Measurements from ENCODE around the gene CEP135. TPM values are rescaled to one million over a fixed set of nuclear protein-coding genes. Genes with fewer than 3 reads are reported as not detected.
A peak's percentile ranks its signal among the peaks of the same experiment; 100 is the strongest.

CEP135 gene
- polyA plus RNA-seq, 2 donors, result 1.5 to 1.9 TPM

- H3K4me3 ChIP-seq (ENCODE audit: low read depth in 1 of 2, low read length in 2 of 2), result no peak overlapping the region
- H3K36me3 ChIP-seq (ENCODE audit: control insufficient read depth in 2 of 2, insufficient read depth in 2 of 2, low read length in 1 of 2), result no peaks in the 10 kb centered on the region
- no peaks in the 10 kb centered on the region for H3K4me1 ChIP-seq (ENCODE audit: control insufficient read depth in 2 of 2, insufficient read depth in 2 of 2, low read length in 1 of 2)
- no peaks in the 10 kb centered on the region for H3K27me3 ChIP-seq (ENCODE audit: control insufficient read depth in 1 of 2, insufficient read depth in 2 of 2, low read length in 2 of 2)
- 92 to 94% methylated on average over 1 of the region's 1 CpG for WGBS, 2 donors
- H3K9me3 ChIP-seq (ENCODE audit: control insufficient read depth in 2 of 2, insufficient read depth in 1 of 2, low read depth in 1 of 2, low read length in 1 of 2), result no peaks in the 10 kb centered on the region
- no peak overlapping the region for H3K27ac ChIP-seq (ENCODE audit: low read depth in 2 of 2, low read length in 1 of 2)
Measured at GRCh38 chr4:55938481-55938880, 10.3 kb upstream of the CEP135 start.

DNA sequence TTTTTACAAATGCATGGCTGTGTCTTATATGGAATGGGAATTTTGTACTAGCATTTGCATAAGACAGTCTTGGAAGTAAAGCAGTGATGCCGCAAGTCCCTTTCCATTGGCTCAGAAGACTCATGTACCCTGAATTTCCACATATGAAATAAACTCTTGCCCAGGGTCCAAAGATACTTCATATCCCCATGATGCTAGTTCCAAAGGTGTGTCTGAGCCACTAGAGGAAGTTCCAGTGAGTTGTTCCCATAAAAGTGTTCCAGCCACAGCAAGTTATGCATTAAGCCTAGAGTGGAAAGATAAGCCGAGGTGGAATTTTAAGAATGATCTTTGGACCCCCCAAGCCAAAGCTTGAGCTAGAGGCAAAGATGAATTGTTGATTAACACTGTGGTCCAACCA, 9.3 kb upstream of the CEP135 start:
- Histone ChIP-seq H3K4me3 (ENCODE audit: low read depth in 1 of 2, low read length in 2 of 2) (no peak overlapping the region), H3K4me1 (ENCODE audit: control insufficient read depth in 2 of 2, insufficient read depth in 2 of 2, low read length in 1 of 2) (no peaks in the 10 kb centered on the region), H3K27me3 (ENCODE audit: control insufficient read depth in 1 of 2, insufficient read depth in 2 of 2, low read length in 2 of 2) (no peaks in the 10 kb centered on the region), H3K36me3 (ENCODE audit: control insufficient read depth in 2 of 2, insufficient read depth in 2 of 2, low read length in 1 of 2) (no peaks in the 10 kb centered on the region), H3K27ac (ENCODE audit: low read depth in 2 of 2, low read length in 1 of 2) (no peak overlapping the region), H3K9me3 (ENCODE audit: control insufficient read depth in 2 of 2, insufficient read depth in 1 of 2, low read depth in 1 of 2, low read length in 1 of 2) (no peaks in the 10 kb centered on the region)
- 82 to 94% methylated on average over 2 of the region's 2 CpGs for WGBS, 2 donors

DNA sequence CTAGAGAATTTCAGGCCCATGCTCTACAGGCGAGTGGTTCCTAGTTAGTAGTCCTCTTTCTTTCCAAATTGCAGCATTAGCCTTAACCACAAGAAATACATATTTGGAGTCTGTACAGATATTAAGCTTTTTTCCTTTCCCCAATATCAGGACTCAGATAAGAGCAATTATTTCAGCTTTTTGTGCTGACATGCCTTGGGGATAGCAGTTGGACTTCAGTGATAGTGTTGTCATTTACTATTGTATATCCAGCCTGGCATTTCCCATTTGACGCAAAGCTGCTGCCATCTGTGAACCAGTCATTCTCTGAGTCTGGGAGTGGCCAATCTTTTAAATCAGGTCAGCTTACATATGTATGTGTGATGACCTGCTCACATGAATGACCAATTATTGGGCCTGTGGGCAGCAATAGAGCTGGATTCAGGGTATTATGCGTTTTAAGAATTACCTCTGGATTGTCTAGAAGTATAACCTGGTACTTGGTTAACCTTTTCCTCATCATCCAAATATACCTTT, 6.8 kb upstream of the CEP135 start:
- Histone ChIP-seq H3K9me3 (ENCODE audit: control insufficient read depth in 2 of 2, insufficient read depth in 1 of 2, low read depth in 1 of 2, low read length in 1 of 2) (no peaks in the 10 kb centered on the region), H3K4me1 (ENCODE audit: control insufficient read depth in 2 of 2, insufficient read depth in 2 of 2, low read length in 1 of 2) (no peaks in the 10 kb centered on the region), H3K27ac (ENCODE audit: low read depth in 2 of 2, low read length in 1 of 2) (no peak overlapping the region), H3K36me3 (ENCODE audit: control insufficient read depth in 2 of 2, insufficient read depth in 2 of 2, low read length in 1 of 2) (no peaks in the 10 kb centered on the region), H3K27me3 (ENCODE audit: control insufficient read depth in 1 of 2, insufficient read depth in 2 of 2, low read length in 2 of 2) (no peaks in the 10 kb centered on the region), H3K4me3 (ENCODE audit: low read depth in 1 of 2, low read length in 2 of 2) (no peak overlapping the region)
- 89 to 93% methylated on average over 3 of the region's 3 CpGs for WGBS, 2 donors

GRCh38 chr4:55947254-55947882, 1.4 kb upstream of the CEP135 start:
- Histone ChIP-seq H3K27ac (ENCODE audit: low read depth in 2 of 2, low read length in 1 of 2) (peak overlapping the region; percentile 61 to 81), H3K4me3 (ENCODE audit: low read depth in 1 of 2, low read length in 2 of 2) (no peak overlapping the region), H3K36me3 (ENCODE audit: control insufficient read depth in 2 of 2, insufficient read depth in 2 of 2, low read length in 1 of 2) (no peaks in the 10 kb centered on the region), H3K4me1 (ENCODE audit: control insufficient read depth in 2 of 2, insufficient read depth in 2 of 2, low read length in 1 of 2) (no peaks in the 10 kb centered on the region), H3K9me3 (ENCODE audit: control insufficient read depth in 2 of 2, insufficient read depth in 1 of 2, low read depth in 1 of 2, low read length in 1 of 2) (no peaks in the 10 kb centered on the region), H3K27me3 (ENCODE audit: control insufficient read depth in 1 of 2, insufficient read depth in 2 of 2, low read length in 2 of 2) (no peaks in the 10 kb centered on the region)
- 13 to 21% methylated on average over 6 of the region's 6 CpGs for WGBS, 2 donors

- Histone ChIP-seq H3K9me3 (ENCODE audit: control insufficient read depth in 2 of 2, insufficient read depth in 1 of 2, low read depth in 1 of 2, low read length in 1 of 2) (no peaks in the 10 kb centered on the region), H3K4me3 (ENCODE audit: low read depth in 1 of 2, low read length in 2 of 2) (peak overlapping the region; percentile 74 to 91), H3K27ac (ENCODE audit: low read depth in 2 of 2, low read length in 1 of 2) (peak overlapping the region; percentile 89 to 94), H3K36me3 (ENCODE audit: control insufficient read depth in 2 of 2, insufficient read depth in 2 of 2, low read length in 1 of 2) (no peaks in the 10 kb centered on the region), H3K27me3 (ENCODE audit: control insufficient read depth in 1 of 2, insufficient read depth in 2 of 2, low read length in 2 of 2) (no peaks in the 10 kb centered on the region), H3K4me1 (ENCODE audit: control insufficient read depth in 2 of 2, insufficient read depth in 2 of 2, low read length in 1 of 2) (no peaks in the 10 kb centered on the region)
- WGBS, 2 donors, result 1 to 2% methylated on average over 17 to 19 of the region's 19 CpGs
Measured at GRCh38 chr4:55947912-55948725, 626 bp upstream of the CEP135 start.

GRCh38 chr4:55949482-55949802, 697 bp downstream of the CEP135 start:
- Histone ChIP-seq H3K27ac (ENCODE audit: low read depth in 2 of 2, low read length in 1 of 2) (peak overlapping the region; percentile 89 to 94), H3K9me3 (ENCODE audit: control insufficient read depth in 2 of 2, insufficient read depth in 1 of 2, low read depth in 1 of 2, low read length in 1 of 2) (no peaks in the 10 kb centered on the region), H3K4me1 (ENCODE audit: control insufficient read depth in 2 of 2, insufficient read depth in 2 of 2, low read length in 1 of 2) (no peaks in the 10 kb centered on the region), H3K27me3 (ENCODE audit: control insufficient read depth in 1 of 2, insufficient read depth in 2 of 2, low read length in 2 of 2) (no peaks in the 10 kb centered on the region), H3K4me3 (ENCODE audit: low read depth in 1 of 2, low read length in 2 of 2) (peak overlapping the region; percentile 74 to 91), H3K36me3 (ENCODE audit: control insufficient read depth in 2 of 2, insufficient read depth in 2 of 2, low read length in 1 of 2) (no peaks in the 10 kb centered on the region)
- WGBS, 2 donors, result 2 to 4% methylated on average over 3 of the region's 3 CpGs

DNA sequence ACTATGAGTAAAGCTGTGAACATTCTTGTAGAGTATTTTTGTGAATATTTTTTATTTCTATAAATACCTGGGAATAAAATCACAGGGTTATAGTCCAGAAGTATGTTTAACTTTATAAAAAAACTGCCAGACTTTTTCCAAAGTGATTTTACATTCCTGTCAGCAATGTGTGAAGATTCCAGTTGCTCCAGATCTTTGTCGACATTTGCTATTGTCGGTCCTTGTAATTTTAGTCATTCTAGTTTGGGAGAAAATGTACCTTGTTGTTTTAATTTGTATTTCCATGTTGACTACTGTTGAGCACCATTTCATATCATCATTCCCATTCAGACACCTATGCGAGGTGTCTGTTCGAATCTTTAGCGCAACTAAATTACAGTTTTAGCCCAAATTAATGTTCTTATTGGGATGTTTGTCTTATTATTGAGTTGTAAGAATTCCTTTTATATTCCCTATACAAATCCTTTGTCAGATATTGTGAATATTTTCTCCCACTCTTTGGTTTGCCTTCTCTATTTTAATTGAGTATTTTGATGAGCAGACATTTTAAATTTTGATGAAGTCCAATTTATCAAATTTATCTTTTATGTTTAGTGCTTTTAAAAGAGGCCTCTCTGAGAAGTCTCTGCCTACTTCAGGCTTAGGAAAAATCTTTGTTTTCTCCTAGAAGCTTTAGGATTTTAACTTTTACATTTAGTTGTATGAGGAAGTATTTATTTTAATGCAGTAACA, 2.6 kb downstream of the CEP135 start:
- Histone ChIP-seq H3K4me1 (ENCODE audit: control insufficient read depth in 2 of 2, insufficient read depth in 2 of 2, low read length in 1 of 2) (no peaks in the 10 kb centered on the region), H3K36me3 (ENCODE audit: control insufficient read depth in 2 of 2, insufficient read depth in 2 of 2, low read length in 1 of 2) (no peaks in the 10 kb centered on the region), H3K27me3 (ENCODE audit: control insufficient read depth in 1 of 2, insufficient read depth in 2 of 2, low read length in 2 of 2) (no peaks in the 10 kb centered on the region), H3K9me3 (ENCODE audit: control insufficient read depth in 2 of 2, insufficient read depth in 1 of 2, low read depth in 1 of 2, low read length in 1 of 2) (no peaks in the 10 kb centered on the region), H3K27ac (ENCODE audit: low read depth in 2 of 2, low read length in 1 of 2) (no peak overlapping the region), H3K4me3 (ENCODE audit: low read depth in 1 of 2, low read length in 2 of 2) (no peak overlapping the region)
- 98 to 99% methylated on average over 5 of the region's 5 CpGs for WGBS, 2 donors

GRCh38 chr4:55955710-55956109, 7.0 kb downstream of the CEP135 start:
- H3K27me3 ChIP-seq (ENCODE audit: control insufficient read depth in 1 of 2, insufficient read depth in 2 of 2, low read length in 2 of 2), result no peaks in the 10 kb centered on the region
- H3K4me1 ChIP-seq (ENCODE audit: control insufficient read depth in 2 of 2, insufficient read depth in 2 of 2, low read length in 1 of 2), result no peaks in the 10 kb centered on the region
- no peaks in the 10 kb centered on the region for H3K36me3 ChIP-seq (ENCODE audit: control insufficient read depth in 2 of 2, insufficient read depth in 2 of 2, low read length in 1 of 2)
- H3K9me3 ChIP-seq (ENCODE audit: control insufficient read depth in 2 of 2, insufficient read depth in 1 of 2, low read depth in 1 of 2, low read length in 1 of 2), result no peaks in the 10 kb centered on the region
- H3K4me3 ChIP-seq (ENCODE audit: low read depth in 1 of 2, low read length in 2 of 2), result no peak overlapping the region
- 97 to 98% methylated on average over 1 of the region's 1 CpG for WGBS, 2 donors
- H3K27ac ChIP-seq (ENCODE audit: low read depth in 2 of 2, low read length in 1 of 2), result no peak overlapping the region

GRCh38 chr4:55959655-55960054, 10.9 kb downstream of the CEP135 start:
- Histone ChIP-seq H3K9me3 (ENCODE audit: control insufficient read depth in 2 of 2, insufficient read depth in 1 of 2, low read depth in 1 of 2, low read length in 1 of 2) (no peaks in the 10 kb centered on the region), H3K4me3 (ENCODE audit: low read depth in 1 of 2, low read length in 2 of 2) (no peak overlapping the region), H3K4me1 (ENCODE audit: control insufficient read depth in 2 of 2, insufficient read depth in 2 of 2, low read length in 1 of 2) (no peaks in the 10 kb centered on the region), H3K27ac (ENCODE audit: low read depth in 2 of 2, low read length in 1 of 2) (no peak overlapping the region), H3K27me3 (ENCODE audit: control insufficient read depth in 1 of 2, insufficient read depth in 2 of 2, low read length in 2 of 2) (no peaks in the 10 kb centered on the region), H3K36me3 (ENCODE audit: control insufficient read depth in 2 of 2, insufficient read depth in 2 of 2, low read length in 1 of 2) (peaks cover 0 to 2% of the 10 kb centered on the region in 2 donors)

Measured in esophagus (tissue), 2 donors.